ENCODE measurements around the gene ACSL4.

- no peak for TF ChIP-seq CTCF (IDR thresholded peaks at IDR 0.05; ENCODE audit: low read depth, low read length, poor library complexity, severe bottlenecking)
- TF ChIP-seq EZH2phosphoT487 (IDR thresholded peaks at IDR 0.05; ENCODE audit: borderline replicate concordance, low read length) = no peak
These were observed 100.1 kb downstream of the ACSL4 start for GRCh38 chrX:109632906-109633504.

Data from DOHH2 (cell line).